Thyroid gland (tissue), 4 donors: ENCODE results near the gene DOK6. TPM values are rescaled to one million over a fixed set of nuclear protein-coding genes. Genes with fewer than 3 reads are reported as not detected.

ENCODE experiments used
- DNase-seq, 2 donors: peaks; one replicate each; pipeline ENCODE4 v3.0.0-alpha.2; 2019
- H3K27ac ChIP-seq, 3 donors: fragments of 200-600 bp; sonication (generic); 1 replicate in 2 of 3; 2 replicates in 1 of 3; pipeline ENCODE4 v1.5.1; 2016 to 2019; ENCODE audit warnings: mild to moderate bottlenecking in 1 of 3, moderate library complexity in 1 of 3
- H3K27me3 ChIP-seq: fragments of 200-600 bp; sonication (generic); one replicate; pipeline ENCODE4 v1.5.1; 2019
- H3K36me3 ChIP-seq, 2 donors: fragments of 200-600 bp; sonication (generic); one replicate each; pipeline ENCODE4 v1.5.1; 2016 to 2019
- H3K4me1 ChIP-seq, 2 donors: fragments of 200-600 bp; sonication (generic); one replicate each; pipeline ENCODE4 v1.5.1; 2017 to 2019
- H3K4me3 ChIP-seq, 3 donors: fragments of 200-600 bp; sonication (generic); replicated peaks in 1 of 3; 1 replicate in 2 of 3; 2 replicates in 1 of 3; pipeline ENCODE4 v1.5.1; 2016; ENCODE audit warnings: mild to moderate bottlenecking in 1 of 3
- H3K9me3 ChIP-seq: fragments of 200-600 bp; sonication (generic); one replicate; pipeline ENCODE4 v1.5.1; 2017
- CTCF ChIP-seq, 6 experiments: fragments of 200-600 bp in 3 of 6; fragments of 450-650 bp in 3 of 6; sonication (generic) in 3 of 6; IDR thresholded peaks; one replicate each; pipeline ENCODE4 v1.5.1; 2016 to 2019; ENCODE audit warnings: antibody characterized with exemption in 6 of 6, mild to moderate bottlenecking in 2 of 6, inconsistent platforms in 1 of 6, moderate library complexity in 1 of 6
- POLR2A ChIP-seq, 2 donors: fragments of 450-650 bp; IDR thresholded peaks; one replicate each; pipeline ENCODE4 v1.6.1; 2017; ENCODE audit warnings: antibody characterized with exemption in 2 of 2, mild to moderate bottlenecking in 2 of 2, moderate library complexity in 1 of 2
- WGBS, 2 donors: methylation state at CpG; one replicate each; pipeline ENCODE4 v1.1.5; 2017; 5-methylcytosine and 5-hydroxymethylcytosine counted together
- intact Hi-C: fragments of 100-400 bp; cut with DNase I; formaldehyde crosslinking; loops from one replicate; pipeline ENCODE4 v1.15.1; 2023
- total RNA-seq, 4 donors: library from RNA; depleted of rRNA; stranded (reverse); fragments of >200 nt; gene quantifications; one replicate each; pipeline ENCODE4 v1.2.3, GENCODE V29; 2016

DOK6 gene
- total RNA-seq, 4 donors from 2014 or later, result 0.94 to 3.1 (median 2.5) TPM

- H3K4me3 ChIP-seq, result no peak overlapping the region
- no peaks in the 10 kb centered on the region for H3K36me3 ChIP-seq
- H3K27ac ChIP-seq, result no peak overlapping the region
- intact Hi-C loops, result no loop called here
- H3K4me1 ChIP-seq, result peaks cover 0 to 8% of the 10 kb centered on the region in 2 donors
- 94 to 97% methylated on average over 11 of the region's 11 CpGs for WGBS, 2 donors
- no peak for TF ChIP-seq CTCF (IDR thresholded peaks at IDR 0.05)
- no peak for TF ChIP-seq POLR2A (IDR thresholded peaks at IDR 0.05)
- H3K27me3 ChIP-seq, result no peaks in the 10 kb centered on the region
- no peak for DNase-seq
- H3K9me3 ChIP-seq, result no peaks in the 10 kb centered on the region
Measured at GRCh38 chr18:69839497-69839896, 438.8 kb downstream of the DOK6 start.

GRCh38 chr18:69840001-69840400, 439.3 kb downstream of the DOK6 start:
- Histone ChIP-seq H3K27ac (no peak overlapping the region), H3K4me3 (no peak overlapping the region), H3K9me3 (no peaks in the 10 kb centered on the region), H3K36me3 (no peaks in the 10 kb centered on the region), H3K27me3 (no peaks in the 10 kb centered on the region), H3K4me1 (peaks cover 0 to 8% of the 10 kb centered on the region in 2 donors)
- intact Hi-C loops, result no loop called here
- WGBS, 2 donors, result 93 to 96% methylated on average over 11 of the region's 11 CpGs
- DNase-seq, result no peak
- TF ChIP-seq POLR2A (IDR thresholded peaks at IDR 0.05) (no peak), CTCF (IDR thresholded peaks at IDR 0.05) (no peak)

DNA sequence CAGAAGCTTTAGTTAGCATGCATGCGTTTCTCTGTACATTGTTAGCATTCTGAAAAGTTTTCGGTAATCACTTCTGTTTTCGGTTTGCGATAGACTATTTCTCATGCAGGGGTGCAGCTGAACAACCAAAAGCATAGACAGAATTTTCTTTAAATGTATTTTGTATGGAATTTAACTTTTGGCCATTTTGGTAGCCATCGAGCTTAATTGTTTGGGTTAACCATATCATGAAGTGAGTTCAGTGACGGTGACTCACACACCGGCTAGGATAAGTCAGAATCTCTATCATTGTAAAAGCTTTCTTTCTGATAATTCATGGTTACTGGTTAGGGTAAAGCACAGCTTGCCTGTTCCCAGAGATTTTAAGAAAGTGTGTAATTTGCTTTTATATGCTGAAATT, 439.8 kb downstream of the DOK6 start:
- Histone ChIP-seq H3K9me3 (no peaks in the 10 kb centered on the region), H3K4me1 (peaks cover 0 to 8% of the 10 kb centered on the region in 2 donors), H3K27ac (no peak overlapping the region), H3K4me3 (no peak overlapping the region), H3K27me3 (no peaks in the 10 kb centered on the region), H3K36me3 (no peaks in the 10 kb centered on the region)
- intact Hi-C loops, result no loop called here
- TF ChIP-seq CTCF (IDR thresholded peaks at IDR 0.05) (no peak), POLR2A (IDR thresholded peaks at IDR 0.05) (no peak)
- 94 to 96% methylated on average over 7 of the region's 7 CpGs for WGBS, 2 donors
- DNase-seq, result no peak

DNA sequence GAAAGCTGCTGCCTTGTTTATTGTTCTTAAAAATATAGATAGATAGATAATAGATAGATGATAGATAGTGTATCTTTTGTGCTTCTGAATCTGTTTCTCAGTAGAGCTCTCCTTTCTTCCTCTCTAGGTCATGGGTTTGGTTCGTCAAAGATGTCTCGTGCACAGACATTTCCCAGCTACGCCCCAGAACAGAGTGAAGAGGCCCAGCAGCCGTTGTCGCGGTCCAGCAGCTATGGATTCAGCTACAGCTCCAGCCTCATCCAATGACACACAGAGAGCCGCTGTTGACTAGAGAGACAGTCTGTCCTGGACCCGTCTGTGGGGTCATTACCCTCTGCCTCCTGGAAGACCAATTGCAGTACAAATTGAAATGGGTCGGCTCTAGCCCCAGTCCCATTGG, 440.4 kb downstream of the DOK6 start:
- H3K4me1 ChIP-seq, result peaks cover 0 to 8% of the 10 kb centered on the region in 2 donors
- no peaks in the 10 kb centered on the region for H3K27me3 ChIP-seq
- no peak overlapping the region for H3K4me3 ChIP-seq
- no peaks in the 10 kb centered on the region for H3K9me3 ChIP-seq
- intact Hi-C loops, result no loop called here
- WGBS, 2 donors, result 78 to 86% methylated on average over 9 of the region's 9 CpGs
- no peaks in the 10 kb centered on the region for H3K36me3 ChIP-seq
- H3K27ac ChIP-seq, result no peak overlapping the region
- TF ChIP-seq POLR2A (IDR thresholded peaks at IDR 0.05), result no peak
- no peak for TF ChIP-seq CTCF (IDR thresholded peaks at IDR 0.05)
- DNase-seq, result no peak

- whole genome bisulfite sequencing, 2 donors, result 45 to 60% methylated on average over 5 of the region's 5 CpGs
- no peaks in the 10 kb centered on the region for H3K27me3 ChIP-seq
- TF ChIP-seq CTCF (IDR thresholded peaks at IDR 0.05) (no peak), POLR2A (IDR thresholded peaks at IDR 0.05) (no peak)
Measured at GRCh38 chr18:69843015-69843414, 442.3 kb downstream of the DOK6 start.

More at GRCh38 chr18:69843015-69843414, 442.3 kb downstream of the DOK6 start:
- peaks cover 2 to 12% of the 10 kb centered on the region in 2 donors for H3K4me1 ChIP-seq
- intact Hi-C loops, result no loop called here
- no peak overlapping the region for H3K4me3 ChIP-seq
- H3K36me3 ChIP-seq, result no peaks in the 10 kb centered on the region
- H3K27ac ChIP-seq, result no peak overlapping the region
- no peaks in the 10 kb centered on the region for H3K9me3 ChIP-seq
- no peak for DNase-seq
